LNCaP clone FGC (cell line): Measurements from ENCODE around the gene B4GALT6.

Source experiments
- DNase-seq: peaks from one replicate; pipeline ENCODE4 v3.0.0-alpha.2; 2011; ENCODE audit warnings: low read depth
- H3K4me3 ChIP-seq: 2 replicates; pipeline ENCODE4 v1.5.1; 2011; ENCODE audit warnings: mild to moderate bottlenecking, low read depth, low read length, control low read depth
- CTCF ChIP-seq: IDR thresholded peaks from 2 replicates; pipeline ENCODE4 v1.5.1; 2012; ENCODE audit warnings: mild to moderate bottlenecking; ENCODE audit not compliant: control insufficient read depth, insufficient read depth; ENCODE audit errors: extremely low read depth

B4GALT6 gene

GRCh38 chr18:31721601-31722000, 37.2 kb upstream of the B4GALT6 start:
- no peak for DNase-seq
- no peak for TF ChIP-seq CTCF
- H3K4me3 ChIP-seq, result no peak overlapping the region

- no peak for DNase-seq
- H3K4me3 ChIP-seq, result no peak overlapping the region
- TF ChIP-seq CTCF, result no peak
These were observed 36.5 kb upstream of the B4GALT6 start for GRCh38 chr18:31720867-31721266.

- no peak for DNase-seq
- no peak overlapping the region for H3K4me3 ChIP-seq
- TF ChIP-seq CTCF, result no peak
These were observed 35.1 kb upstream of the B4GALT6 start for GRCh38 chr18:31719363-31720006.

- TF ChIP-seq CTCF, result no peak
- no peak for DNase-seq
- no peak overlapping the region for H3K4me3 ChIP-seq
These were observed 34.0 kb upstream of the B4GALT6 start for GRCh38 chr18:31718386-31718785.

- no peak for TF ChIP-seq CTCF
- no peak for DNase-seq
- H3K4me3 ChIP-seq, result no peak overlapping the region
These were observed 32.0 kb upstream of the B4GALT6 start for GRCh38 chr18:31716362-31716761.

DNA sequence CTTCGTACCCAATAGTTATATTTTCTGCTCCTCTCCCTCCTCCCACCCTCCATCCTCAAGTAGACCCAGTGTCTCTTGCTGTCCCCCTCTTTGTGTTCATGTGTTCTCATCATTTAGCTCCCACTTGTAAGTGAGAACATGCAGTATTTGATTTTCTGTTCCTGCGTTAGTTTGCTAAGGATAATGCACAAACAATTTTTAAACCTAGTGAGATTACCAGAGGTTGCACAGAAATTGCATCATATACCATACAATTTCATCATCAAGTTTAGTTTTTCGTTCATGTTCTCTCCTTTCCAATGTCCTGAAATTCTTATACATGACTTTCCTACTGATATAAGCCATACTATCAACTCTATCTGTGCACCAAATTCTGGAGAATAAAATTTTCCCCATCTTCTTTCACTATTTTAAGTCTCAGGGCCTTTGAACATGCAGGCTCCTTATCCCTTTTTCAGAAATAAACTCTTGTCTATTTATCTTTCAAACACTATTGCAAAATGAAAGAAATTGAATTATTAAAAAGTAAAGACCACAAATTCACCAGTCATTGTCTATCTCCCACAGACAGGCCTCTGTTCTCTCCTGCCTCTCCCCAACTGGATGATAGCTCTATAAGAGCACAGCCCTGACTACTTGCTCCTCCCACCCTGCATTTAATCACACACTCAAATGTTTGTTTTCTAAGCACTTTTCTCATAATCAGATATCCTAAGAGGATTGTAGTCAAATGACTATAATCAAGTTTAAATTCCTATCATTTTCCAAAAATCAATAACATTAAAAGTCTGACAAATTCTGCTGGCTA, 27.2 kb upstream of the B4GALT6 start:
- no peak overlapping the region for H3K4me3 ChIP-seq
- no peak for DNase-seq
- no peak for TF ChIP-seq CTCF

GRCh38 chr18:31710826-31711225, 26.4 kb upstream of the B4GALT6 start:
- H3K4me3 ChIP-seq, result no peak overlapping the region
- no peak for DNase-seq
- 0 out of 2 replicates have a peak, but pooled peaks have one; percentile 21 for TF ChIP-seq CTCF
